ENCODE data around the gene TMEM8B. TPM values are rescaled to one million over a fixed set of nuclear protein-coding genes. Genes with fewer than 3 reads are reported as not detected.
A peak's percentile ranks its signal among the peaks of the same experiment; 100 is the strongest.

TMEM8B gene
- total RNA-seq, 2 donors from 2014 or later = 15.1 to 17.6 TPM

DNA sequence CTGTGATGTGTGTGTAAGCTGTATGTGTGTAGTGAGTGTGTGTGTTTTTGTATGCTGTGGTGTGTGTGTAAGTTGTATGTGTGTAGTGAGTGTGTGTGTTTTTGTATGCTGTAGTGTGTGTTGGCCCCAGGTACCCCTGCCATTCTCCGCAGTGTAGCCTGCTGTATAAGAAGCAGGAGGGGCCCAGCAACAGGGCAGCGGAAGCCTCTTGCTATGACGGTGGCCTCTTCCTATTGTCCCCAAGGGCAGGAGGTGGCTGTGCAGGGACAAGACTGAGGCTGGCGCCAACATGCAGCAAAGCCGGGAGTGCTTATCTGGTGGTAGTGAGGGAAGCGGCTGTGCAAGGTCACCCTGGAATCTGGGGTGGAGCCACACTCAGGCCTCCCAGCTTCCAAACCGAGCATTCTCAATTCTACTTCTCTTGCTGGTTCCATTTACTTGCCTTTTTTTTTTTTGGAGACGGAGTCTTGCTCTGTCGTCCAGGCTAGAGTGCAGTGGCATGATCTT, 85.3 kb downstream of the TMEM8B start:
- TF ChIP-seq CTCF (IDR thresholded peaks at IDR 0.05) = no peak
- no peaks in the 10 kb centered on the region for H3K27me3 ChIP-seq
- no peak overlapping the region for H3K4me3 ChIP-seq
- peaks cover 29% of the 10 kb centered on the region for H3K4me1 ChIP-seq
- H3K9ac ChIP-seq (ENCODE audit: low read depth in 2 of 2, low read length in 2 of 2) = peak overlapping the region; percentile 28 to 69
- peak; percentile 80 for DNase-seq
- intact Hi-C loops (cut with DNase I) = no loop called here
- H3K27ac ChIP-seq = peak overlapping the region; percentile 91
- H3K36me3 ChIP-seq = no peaks in the 10 kb centered on the region
- no peaks in the 10 kb centered on the region for H3K9me3 ChIP-seq

Other genes with a start within 250 kb of the TMEM8B start
- gene TESK1, start 224.0 kb upstream of the TMEM8B start, total RNA-seq = 10 to 100 TPM; 34.3 to 41.1 TPM
- 1 to 10 TPM in 1 of 2 donors, under 1 TPM in 1; 0.69 to 2.7 TPM for gene CD72, start 210.8 kb upstream of the TMEM8B start, total RNA-seq
- gene SIT1, start 178.3 kb upstream of the TMEM8B start, total RNA-seq = 1 to 10 TPM in 1 of 2 donors, under 1 TPM in 1; 0.67 to 1.0 TPM
- gene RMRP, start 171.2 kb upstream of the TMEM8B start, total RNA-seq = over 10,000 TPM; 17,917 to 26,785 TPM
- gene CCDC107, start 170.9 kb upstream of the TMEM8B start, total RNA-seq = 10 to 100 TPM; 19.4 to 38.3 TPM
- gene ARHGEF39, start 164.0 kb upstream of the TMEM8B start, total RNA-seq = 10 to 100 TPM in 1 of 2 donors, 1 to 10 TPM in 1; 7.3 to 34.0 TPM
- 1 to 10 TPM; 1.8 to 5.9 TPM for gene CA9, start 155.3 kb upstream of the TMEM8B start, total RNA-seq
- gene TPM2, start 139.3 kb upstream of the TMEM8B start, total RNA-seq = 100 to 1,000 TPM in 1 of 2 donors, 10 to 100 TPM in 1; 29.8 to 321 TPM
- 100 to 1,000 TPM; 177 to 196 TPM for gene TLN1, start 97.0 kb upstream of the TMEM8B start, total RNA-seq
- 10 to 100 TPM; 47.9 to 50.8 TPM for gene CREB3, start 96.6 kb upstream of the TMEM8B start, total RNA-seq
- 100 to 1,000 TPM; 127 to 157 TPM for gene GBA2, start 80.0 kb upstream of the TMEM8B start, total RNA-seq
- gene RGP1, start 79.9 kb upstream of the TMEM8B start, total RNA-seq = 10 to 100 TPM; 52.0 to 53.9 TPM
- gene MSMP, start 75.0 kb upstream of the TMEM8B start, total RNA-seq = 1 to 10 TPM in 1 of 2 donors, not detected in 1; 2.1 TPM
- 1 to 10 TPM; 7.0 to 9.7 TPM for gene NPR2, start 37.6 kb upstream of the TMEM8B start, total RNA-seq
- under 1 TPM; 0.58 to 0.82 TPM for gene SPAG8, start 17.0 kb upstream of the TMEM8B start, total RNA-seq
- 10 to 100 TPM; 49.5 to 64.5 TPM for gene HINT2, start 14.2 kb upstream of the TMEM8B start, total RNA-seq
- under 1 TPM in 1 of 2 donors, not detected in 1; 0.05 TPM for gene FAM221B, start 496 bp upstream of the TMEM8B start, total RNA-seq
- not detected for gene OR13J1, start 41.2 kb downstream of the TMEM8B start, total RNA-seq
- 10 to 100 TPM; 43.1 to 65.0 TPM for gene HRCT1, start 77.0 kb downstream of the TMEM8B start, total RNA-seq
- 1 to 10 TPM; 1.1 to 2.6 TPM for gene SPAAR, start 80.3 kb downstream of the TMEM8B start, total RNA-seq
- gene OR2S2, start 128.9 kb downstream of the TMEM8B start, total RNA-seq = not detected
- 1 to 10 TPM; 1.6 to 4.5 TPM for gene RECK, start 207.7 kb downstream of the TMEM8B start, total RNA-seq

Data from colonic mucosa (tissue), 4 donors.